IMR-90 (cell line): ENCODE results near the gene C6orf120. TPM values are rescaled to one million over a fixed set of nuclear protein-coding genes. Genes with fewer than 3 reads are reported as not detected.

Experiments
- ATAC-seq: fragments of 200-7000 bp; cut with Tn5 transposase; 2 replicates; pipeline ENCODE4 v1.9.1; 2020; ENCODE audit warnings: low read depth, mild to moderate bottlenecking, moderate library complexity
- BruUV-seq: library from RNA; stranded (reverse); fragments of 400-500 nt; replicated peaks from 2 replicates; lab custom pipeline; 2021; lab: Mats Ljungman, UMichigan
- CTCF ChIA-PET: fragments of 300-600 bp; formaldehyde crosslinking; extraction: SDS; loops from one replicate; lab custom pipeline; 2021; ENCODE audit warnings: antibody characterized with exemption; lab: Yijun Ruan, JAX
- POLR2A ChIA-PET: fragments of 300-600 bp; sonication (Branson Sonifier 250); formaldehyde crosslinking; loops from one replicate; lab custom pipeline; 2022; ENCODE audit warnings: antibody characterized with exemption; ENCODE audit not compliant: unreplicated experiment; lab: Charles Lee
- DNase-seq: peaks from one replicate; pipeline ENCODE4 v3.0.0; 2013
- H2AFZ ChIP-seq: replicated peaks from 2 replicates; pipeline ENCODE3; 2013; ENCODE audit warnings: low read length, mild to moderate bottlenecking; ENCODE audit not compliant: poor library complexity
- H2AK5ac ChIP-seq: 2 replicates; pipeline ENCODE4 v1.6.1; 2013; ENCODE audit warnings: low read depth, low read length, inconsistent platforms
- H2AK9ac ChIP-seq: replicated peaks from 2 replicates; pipeline ENCODE3; 2013; ENCODE audit warnings: mild to moderate bottlenecking, low read depth, low read length, moderate library complexity; ENCODE audit not compliant: poor library complexity
- H2BK120ac ChIP-seq: 2 replicates; pipeline ENCODE4 v1.6.1; 2013; ENCODE audit warnings: low read depth, low read length, inconsistent platforms
- H2BK15ac ChIP-seq: 3 replicates; pipeline ENCODE4 v1.6.1; 2013; ENCODE audit warnings: low read depth, low read length, inconsistent platforms
- H2BK20ac ChIP-seq: 2 replicates; pipeline ENCODE4 v1.6.1; 2013; ENCODE audit warnings: low read depth, mild to moderate bottlenecking, inconsistent platforms, low read length, moderate library complexity
- H2BK5ac ChIP-seq: 2 replicates; pipeline ENCODE4 v1.6.1; 2013; ENCODE audit warnings: mild to moderate bottlenecking, low read depth, low read length, inconsistent platforms; ENCODE audit not compliant: poor library complexity, severe bottlenecking
- H3K14ac ChIP-seq: replicated peaks from 2 replicates; pipeline ENCODE4 v1.6.1; 2013; ENCODE audit warnings: low read depth, low read length, inconsistent platforms
- H3K18ac ChIP-seq: 2 replicates; pipeline ENCODE4 v1.6.1; 2013; ENCODE audit warnings: low read depth, low read length, control low read depth
- H3K23ac ChIP-seq: 2 replicates; pipeline ENCODE4 v1.6.1; 2013; ENCODE audit warnings: low read depth, low read length, inconsistent platforms
- H3K27ac ChIP-seq: 2 replicates; pipeline ENCODE4 v1.5.1; 2013; ENCODE audit warnings: mild to moderate bottlenecking, control low read depth, low read length; ENCODE audit not compliant: insufficient read depth
- H3K27me3 ChIP-seq: 2 replicates; pipeline ENCODE4 v1.6.1; 2013; ENCODE audit warnings: low read length; ENCODE audit not compliant: control insufficient read depth, insufficient read depth
- H3K36me3 ChIP-seq: 2 replicates; pipeline ENCODE4 v1.6.1; 2013; ENCODE audit warnings: low read length, mixed read lengths; ENCODE audit not compliant: control insufficient read depth, insufficient read depth
- H3K4ac ChIP-seq: 2 replicates; pipeline ENCODE4 v1.6.1; 2013; ENCODE audit warnings: low read depth, low read length, inconsistent platforms
- H3K4me1 ChIP-seq: 2 replicates; pipeline ENCODE4 v1.6.1; 2013; ENCODE audit warnings: low read length, mixed read lengths; ENCODE audit not compliant: control insufficient read depth, insufficient read depth
- H3K4me2 ChIP-seq: 2 replicates; pipeline ENCODE4 v1.6.1; 2013; ENCODE audit warnings: low read depth, mild to moderate bottlenecking, control low read depth, low read length, moderate library complexity
- H3K4me3 ChIP-seq: 2 replicates; pipeline ENCODE4 v1.5.1; 2013; ENCODE audit warnings: low read depth, mild to moderate bottlenecking, control low read depth, low read length, moderate library complexity; ENCODE audit not compliant: insufficient read depth
- H3K56ac ChIP-seq: 2 replicates; pipeline ENCODE4 v1.6.1; 2013; ENCODE audit warnings: low read length, inconsistent platforms; ENCODE audit not compliant: insufficient read depth; ENCODE audit errors: extremely low read depth
- H3K79me1 ChIP-seq, 2 experiments: 2 replicates each; pipeline ENCODE4 v1.6.1; 2013; ENCODE audit warnings: low read length in 2 of 2, inconsistent platforms in 1 of 2, low read depth in 1 of 2
- H3K9ac ChIP-seq: 2 replicates; pipeline ENCODE4 v1.6.1; 2013; ENCODE audit warnings: low read depth, low read length, control low read depth
- H3K9me1 ChIP-seq: 2 replicates; pipeline ENCODE4 v1.6.1; 2013; ENCODE audit warnings: low read length, inconsistent platforms; ENCODE audit not compliant: insufficient read depth
- H3K9me3 ChIP-seq: 2 replicates; pipeline ENCODE4 v1.6.1; 2013; ENCODE audit warnings: low read length; ENCODE audit not compliant: control insufficient read depth, insufficient read depth
- H4K20me1 ChIP-seq: 2 replicates; pipeline ENCODE4 v1.6.1; 2013; ENCODE audit warnings: low read length, inconsistent platforms; ENCODE audit not compliant: insufficient read depth
- H4K5ac ChIP-seq: 2 replicates; pipeline ENCODE4 v1.6.1; 2013; ENCODE audit warnings: mild to moderate bottlenecking, low read depth, low read length, control low read depth
- H4K8ac ChIP-seq, 2 experiments: 2 replicates each; pipeline ENCODE4 v1.6.1; 2013; ENCODE audit warnings: low read depth in 2 of 2, low read length in 2 of 2, control low read depth in 1 of 2, inconsistent platforms in 1 of 2
- H4K91ac ChIP-seq: 2 replicates; pipeline ENCODE4 v1.6.1; 2013; ENCODE audit warnings: low read depth, low read length, inconsistent platforms; ENCODE audit not compliant: insufficient read depth
- BHLHE40 ChIP-seq: fragments of 150-350 bp; IDR thresholded peaks from 2 replicates; pipeline ENCODE4 v1.6.1; 2016; ENCODE audit warnings: mild to moderate bottlenecking, low read depth, low read length
- CHD1 ChIP-seq: IDR thresholded peaks from 2 replicates; pipeline ENCODE4 v1.6.1; 2012; ENCODE audit warnings: low read depth, low read length, improper control_type of control experiment
- CTCF ChIP-seq: conservative IDR thresholded peaks from 2 replicates; pipeline ENCODE4 v1.5.1; 2012; ENCODE audit warnings: mild to moderate bottlenecking, low read depth, low read length, improper control_type of control experiment
- ELK1 ChIP-seq: fragments of 150-350 bp; IDR thresholded peaks from 2 replicates; pipeline ENCODE4 v1.6.1; 2016; ENCODE audit warnings: low read depth, mild to moderate bottlenecking, low read length, moderate library complexity, borderline replicate concordance
- MAFK ChIP-seq: IDR thresholded peaks from 2 replicates; pipeline ENCODE4 v1.6.1; 2012; ENCODE audit warnings: low read depth, low read length, improper control_type of control experiment
- MAZ ChIP-seq: IDR thresholded peaks from 2 replicates; pipeline ENCODE4 v1.6.1; 2012; ENCODE audit warnings: low read depth, mild to moderate bottlenecking, low read length, improper control_type of control experiment, moderate library complexity, borderline replicate concordance
- MXI1 ChIP-seq: IDR thresholded peaks from 2 replicates; pipeline ENCODE4 v1.6.1; 2012; ENCODE audit warnings: low read depth, mild to moderate bottlenecking, low read length, moderate library complexity, borderline replicate concordance
- NFE2L2 ChIP-seq: fragments of 150-350 bp; IDR thresholded peaks from 2 replicates; pipeline ENCODE4 v1.6.1; 2016; ENCODE audit warnings: low read depth, mild to moderate bottlenecking, low read length
- POLR2A ChIP-seq: IDR thresholded peaks from 2 replicates; pipeline ENCODE4 v1.6.1; 2012; ENCODE audit warnings: mild to moderate bottlenecking, low read depth, low read length
- RCOR1 ChIP-seq: IDR thresholded peaks from 2 replicates; pipeline ENCODE4 v1.6.1; 2012; ENCODE audit warnings: mild to moderate bottlenecking, low read length, improper control_type of control experiment; ENCODE audit not compliant: insufficient replicate concordance
- SMC3 ChIP-seq: fragments of 150-350 bp; IDR thresholded peaks from 2 replicates; pipeline ENCODE4 v1.6.1; 2016; ENCODE audit warnings: low read depth, mild to moderate bottlenecking, antibody characterized with exemption, low read length, moderate library complexity
- USF2 ChIP-seq: fragments of 150-350 bp; IDR thresholded peaks from 2 replicates; pipeline ENCODE4 v1.6.1; 2017; ENCODE audit warnings: mild to moderate bottlenecking, antibody characterized with exemption, low read length, low read depth
- WGBS, 2 experiments: methylation state at CpG; one replicate each; pipeline versions ENCODE4 v1.1.5 to v1.1.7; 2013; ENCODE audit warnings: missing lambda C conversion rate in 2 of 2; ENCODE audit not compliant: insufficient read length in 1 of 2; ENCODE audit errors: extremely low coverage in 2 of 2; 5-methylcytosine and 5-hydroxymethylcytosine counted together
- dilution Hi-C: fragments of 300-500 bp; cut with HindIII; formaldehyde crosslinking; loops from one replicate; pipeline ENCODE4 v1.14.3; 2018; ENCODE audit warnings: low sequenced_read_pairs; ENCODE audit not compliant: unreplicated experiment
- in situ Hi-C: fragments of 300-500 bp; cut with MboI; formaldehyde crosslinking; loops from 3 replicates; pipeline ENCODE4 v1.14.3; 2019; ENCODE audit warnings: low sequenced_read_pairs, inconsistent platforms, mixed read lengths
- intact Hi-C: fragments of 100-400 bp; cut with micrococcal nuclease; formaldehyde crosslinking; loops from 2 replicates; pipeline ENCODE4 v1.10.0; 2022
- polyA plus RNA-seq, 3 experiments: library from polyadenylated mRNA; depleted of rRNA; stranded (reverse); fragments of >200 nt; gene quantifications; 2 replicates each; pipeline ENCODE4 v1.2.3, GENCODE V29; 2012; ENCODE audit warnings: low replicate concordance in 1 of 3
- total RNA-seq: library from RNA; depleted of rRNA; stranded (reverse); fragments of >200 nt; gene quantifications from 2 replicates; pipeline ENCODE4 v1.2.3, GENCODE V29; 2012

The C6orf120 gene
- total and polyA plus RNA-seq, 2 of the 4 experiments (the other 2 are of a cell fraction), result 21.4 to 26.7 TPM

- Histone ChIP-seq H2BK120ac (no peak overlapping the region), H3K18ac (no peak overlapping the region), H3K56ac (no peak overlapping the region), H2BK15ac (no peak overlapping the region), H4K91ac (no peak overlapping the region), H3K4me2 (no peak overlapping the region), H3K4me3 (no peak overlapping the region), H3K4me1 (peaks cover 2% of the 10 kb centered on the region; the same call in 1 of the 2 replicates), H3K36me3 (no peaks in the 10 kb centered on the region), H2AK9ac (no peak overlapping the region), H3K79me1 (no peaks in the 10 kb centered on the region), H4K8ac (no peak overlapping the region), H3K27me3 (peaks cover 4% of the 10 kb centered on the region), H2AK5ac (no peak overlapping the region), H4K20me1 (no peaks in the 10 kb centered on the region), H2BK20ac (no peak overlapping the region), H3K23ac (no peak overlapping the region), H3K14ac (no peak overlapping the region), H3K9ac (no peak overlapping the region), H2BK5ac (no peak overlapping the region), H3K9me1 (no peaks in the 10 kb centered on the region), H4K5ac (no peak overlapping the region), H3K27ac (no peak overlapping the region), H3K9me3 (no peaks in the 10 kb centered on the region), H3K4ac (no peak overlapping the region), H2AFZ (no peak overlapping the region)
- CTCF ChIA-PET, result no interaction called here
- ATAC-seq (no peak), DNase-seq (no peak)
- dilution Hi-C loops (no loop called here), in situ Hi-C loops (no loop called here), intact Hi-C loops (no loop called here)
- TF ChIP-seq MAFK, result no peak
- no peak for TF ChIP-seq POLR2A
- TF ChIP-seq USF2, result no peak
- TF ChIP-seq RCOR1, result no peak
- no peak for TF ChIP-seq MAZ
- TF ChIP-seq ELK1, result no peak
- TF ChIP-seq BHLHE40, result no peak
- TF ChIP-seq CTCF, result no peak
- TF ChIP-seq SMC3, result no peak
- no peak for TF ChIP-seq CHD1
- no peak for TF ChIP-seq MXI1
- no peak for TF ChIP-seq NFE2L2
- no CpG with 5 or more reads among the region's 2 CpGs for WGBS, 2 experiments
- BruUV-seq, result no TSS peak
- POLR2A ChIA-PET, result no interaction called here
Measured at GRCh38 chr6:169738976-169739529, 37.1 kb downstream of the C6orf120 start.
